VCaP (cell line): ENCODE results near the gene SUPT5H.

Experiments used
- H3K27ac ChIP-seq: fragments of 450-650 bp; 2 replicates; pipeline ENCODE4 v1.5.1; 2017
- CTCF ChIP-seq: fragments of 450-650 bp; conservative IDR thresholded peaks from 2 replicates; pipeline ENCODE4 v1.5.1; 2017; ENCODE audit warnings: mild to moderate bottlenecking, moderate library complexity

Gene SUPT5H

GRCh38 chr19:39401549-39402345 is 43.6 kb upstream of the SUPT5H start:
- TF ChIP-seq CTCF, result no peak
- peak overlapping the region; percentile 99 for H3K27ac ChIP-seq

- H3K27ac ChIP-seq, result peak overlapping the region; percentile 99
- TF ChIP-seq CTCF, result no peak
These were observed 42.8 kb upstream of the SUPT5H start for GRCh38 chr19:39402346-39403300.

GRCh38 chr19:39403331-39404312 is 41.8 kb upstream of the SUPT5H start:
- peak overlapping the region; percentile 99 for H3K27ac ChIP-seq
- no peak for TF ChIP-seq CTCF

- H3K27ac ChIP-seq, result peak overlapping the region; percentile 96
- TF ChIP-seq CTCF, result no peak
These were observed 40.0 kb upstream of the SUPT5H start for GRCh38 chr19:39405261-39405957.

GRCh38 chr19:39405958-39406655 is 39.3 kb upstream of the SUPT5H start:
- TF ChIP-seq CTCF, result no peak
- H3K27ac ChIP-seq, result peak overlapping the region; percentile 96

GRCh38 chr19:39406656-39407409 is 38.5 kb upstream of the SUPT5H start, which contains the start of gene ZFP36:
ZFP36 (plus strand) TSS chr19:39406847; CDS start chr19:39406905, 58 bp downstream.
- H3K27ac ChIP-seq, result peak within 1 kb of the TSS; percentile 96
- no peak for TF ChIP-seq CTCF
